B cell (primary cell): ENCODE data around the gene MYCN.

Experiments
- CTCF ChIP-seq: fragments of 200-600 bp; IDR thresholded peaks from one replicate; pipeline ENCODE4 v1.8.0; 2022; ENCODE audit warnings: antibody characterized with exemption, mild to moderate bottlenecking
- EZH2 ChIP-seq: IDR thresholded peaks from 2 replicates; pipeline ENCODE4 v1.6.1; 2012; ENCODE audit warnings: borderline replicate concordance, low read depth, mild to moderate bottlenecking, moderate library complexity, low read length; ENCODE audit not compliant: insufficient read depth, poor library complexity, severe bottlenecking

GRCh38 chr2:15953147-15953630, 12.8 kb downstream of the MYCN start:
- no peak for TF ChIP-seq CTCF
- TF ChIP-seq EZH2, result no peak
